MM.1S (cell line): Measurements from ENCODE around the gene PKD1.

ENCODE experiments used
- DNase-seq: peaks from one replicate; pipeline ENCODE4 v3.0.0-alpha.2; 2015
- H2AFZ ChIP-seq: fragments of 300-600 bp; sonication (generic); 2 replicates; pipeline ENCODE4 v1.6.0; 2016; ENCODE audit warnings: antibody characterized with exemption, low read length
- H3F3A ChIP-seq: fragments of 300-600 bp; sonication (generic); 2 replicates; pipeline ENCODE4 v1.6.1; 2016; ENCODE audit warnings: mild to moderate bottlenecking, antibody characterized with exemption, low read length, moderate library complexity, mixed read lengths; ENCODE audit not compliant: insufficient read depth
- H3K27ac ChIP-seq: fragments of 300-600 bp; sonication (generic); 2 replicates; pipeline ENCODE4 v1.5.1; 2016; ENCODE audit warnings: mild to moderate bottlenecking, low read length
- H3K27me3 ChIP-seq: fragments of 300-600 bp; sonication (generic); replicated peaks from 2 replicates; pipeline ENCODE4 v1.6.0; 2016; ENCODE audit warnings: low read length; ENCODE audit not compliant: insufficient read depth
- H3K36me3 ChIP-seq: fragments of 300-600 bp; sonication (generic); replicated peaks from 2 replicates; pipeline ENCODE4 v1.6.1; 2016; ENCODE audit warnings: mild to moderate bottlenecking, low read length, mixed read lengths; ENCODE audit not compliant: insufficient read depth
- H3K4me1 ChIP-seq: fragments of 300-600 bp; sonication (generic); 2 replicates; pipeline ENCODE4 v1.6.1; 2016; ENCODE audit warnings: low read length, mixed read lengths
- H3K4me2 ChIP-seq: fragments of 300-600 bp; sonication (generic); 2 replicates; pipeline ENCODE4 v1.6.0; 2016; ENCODE audit warnings: low read depth, low read length
- H3K4me3 ChIP-seq: fragments of 300-600 bp; sonication (generic); 2 replicates; pipeline ENCODE4 v1.5.1; 2016; ENCODE audit warnings: low read length, mixed read lengths
- H3K79me2 ChIP-seq: fragments of 300-600 bp; sonication (generic); 2 replicates; pipeline ENCODE4 v1.6.1; 2016; ENCODE audit warnings: mixed run types, low read length, mixed read lengths
- H3K9ac ChIP-seq: fragments of 300-600 bp; sonication (generic); 2 replicates; pipeline ENCODE4 v1.6.1; 2016; ENCODE audit warnings: low read length, mixed read lengths
- H3K9me2 ChIP-seq: fragments of 300-600 bp; sonication (generic); replicated peaks from 2 replicates; pipeline ENCODE4 v1.6.1; 2016; ENCODE audit warnings: mild to moderate bottlenecking, low read length, mixed read lengths; ENCODE audit not compliant: insufficient read depth
- H3K9me3 ChIP-seq: fragments of 300-600 bp; sonication (generic); replicated peaks from 2 replicates; pipeline ENCODE4 v1.6.1; 2016; ENCODE audit warnings: mild to moderate bottlenecking, low read length, mixed read lengths; ENCODE audit not compliant: insufficient read depth
- H4K20me1 ChIP-seq: fragments of 300-600 bp; sonication (generic); 2 replicates; pipeline ENCODE4 v1.6.1; 2016; ENCODE audit warnings: mild to moderate bottlenecking, low read length, moderate library complexity, mixed read lengths; ENCODE audit not compliant: insufficient read depth
- EZH2 ChIP-seq: fragments of 300-600 bp; sonication (generic); optimal IDR thresholded peaks from 2 replicates; pipeline ENCODE3; 2017; ENCODE audit warnings: low read depth, mild to moderate bottlenecking, antibody characterized with exemption, low read length, mixed read lengths
- EZH2phosphoT487 ChIP-seq: fragments of 300-600 bp; sonication (generic); IDR thresholded peaks from 2 replicates; pipeline ENCODE4 v1.6.1; 2018; ENCODE audit warnings: antibody characterized with exemption, low read length
- TF ChIP-seq, protein P1 (sequence below): fragments of 300-600 bp; sonication (generic); IDR thresholded peaks from 2 replicates; pipeline ENCODE4 v1.5.1; 2016; ENCODE audit warnings: antibody characterized with exemption, low read length, mixed read lengths

Gene PKD1

DNA sequence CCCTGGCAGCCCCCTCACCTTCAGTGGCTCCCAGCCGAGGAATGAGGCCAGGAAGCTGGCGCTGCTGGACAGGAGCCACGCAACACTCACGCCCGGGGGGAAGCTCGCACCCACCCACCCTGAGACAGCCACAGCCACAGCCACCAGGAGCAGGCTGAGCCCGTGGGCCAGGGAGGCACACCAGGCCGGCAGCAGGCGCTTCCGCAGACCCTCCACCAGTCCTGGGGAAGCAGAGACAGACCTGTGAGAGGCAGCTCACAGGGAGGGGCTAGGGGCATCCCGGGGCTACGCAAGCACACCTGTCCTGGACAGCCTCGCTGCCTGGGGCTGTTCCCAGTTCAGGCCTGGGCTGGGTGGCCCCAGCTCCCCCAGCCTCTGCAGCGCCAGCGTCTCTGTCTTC, 41.9 kb downstream of the PKD1 start:
- Histone ChIP-seq H3K79me2 (no peaks in the 10 kb centered on the region), H3K9me2 (no peaks in the 10 kb centered on the region), H3K27ac (no peak overlapping the region), H3K9ac (no peak overlapping the region), H3K4me2 (no peak overlapping the region), H3K36me3 (no peaks in the 10 kb centered on the region), H2AFZ (no peak overlapping the region), H3K4me3 (no peak overlapping the region), H3K9me3 (no peaks in the 10 kb centered on the region), H3K4me1 (no peaks in the 10 kb centered on the region), H3F3A (no peaks in the 10 kb centered on the region), H3K27me3 (no peaks in the 10 kb centered on the region), H4K20me1 (no peaks in the 10 kb centered on the region)
- DNase-seq: no peak
- TF ChIP-seq, protein P1, sequence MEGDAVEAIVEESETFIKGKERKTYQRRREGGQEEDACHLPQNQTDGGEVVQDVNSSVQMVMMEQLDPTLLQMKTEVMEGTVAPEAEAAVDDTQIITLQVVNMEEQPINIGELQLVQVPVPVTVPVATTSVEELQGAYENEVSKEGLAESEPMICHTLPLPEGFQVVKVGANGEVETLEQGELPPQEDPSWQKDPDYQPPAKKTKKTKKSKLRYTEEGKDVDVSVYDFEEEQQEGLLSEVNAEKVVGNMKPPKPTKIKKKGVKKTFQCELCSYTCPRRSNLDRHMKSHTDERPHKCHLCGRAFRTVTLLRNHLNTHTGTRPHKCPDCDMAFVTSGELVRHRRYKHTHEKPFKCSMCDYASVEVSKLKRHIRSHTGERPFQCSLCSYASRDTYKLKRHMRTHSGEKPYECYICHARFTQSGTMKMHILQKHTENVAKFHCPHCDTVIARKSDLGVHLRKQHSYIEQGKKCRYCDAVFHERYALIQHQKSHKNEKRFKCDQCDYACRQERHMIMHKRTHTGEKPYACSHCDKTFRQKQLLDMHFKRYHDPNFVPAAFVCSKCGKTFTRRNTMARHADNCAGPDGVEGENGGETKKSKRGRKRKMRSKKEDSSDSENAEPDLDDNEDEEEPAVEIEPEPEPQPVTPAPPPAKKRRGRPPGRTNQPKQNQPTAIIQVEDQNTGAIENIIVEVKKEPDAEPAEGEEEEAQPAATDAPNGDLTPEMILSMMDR: no peak
- no peak for TF ChIP-seq EZH2
- TF ChIP-seq EZH2phosphoT487: no peak

DNA sequence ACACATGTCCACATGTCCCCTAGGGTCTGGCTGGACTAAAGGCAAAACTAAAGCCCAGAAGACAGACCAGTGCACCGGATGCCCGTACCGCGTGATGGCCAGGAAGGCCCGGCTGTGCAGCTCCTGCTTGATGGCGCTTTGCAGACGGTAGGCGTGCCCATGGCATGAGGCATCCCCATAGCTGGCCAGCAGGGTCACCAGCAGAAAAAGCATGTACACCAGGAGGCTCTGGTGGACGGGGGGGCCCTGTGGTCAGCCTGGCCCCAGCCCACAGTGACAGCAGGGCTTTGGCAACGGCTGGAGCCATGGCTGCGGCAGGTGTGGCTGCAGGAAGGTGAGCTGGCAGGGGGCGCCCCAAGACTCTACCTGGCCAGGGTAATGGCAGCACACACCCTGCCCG, 42.8 kb downstream of the PKD1 start:
- Histone ChIP-seq H3K9me3 (no peaks in the 10 kb centered on the region), H4K20me1 (no peaks in the 10 kb centered on the region), H3F3A (no peaks in the 10 kb centered on the region), H3K27ac (no peak overlapping the region), H3K9ac (no peak overlapping the region), H3K4me2 (no peak overlapping the region), H3K36me3 (no peaks in the 10 kb centered on the region), H3K4me3 (no peak overlapping the region), H3K79me2 (no peaks in the 10 kb centered on the region), H3K9me2 (no peaks in the 10 kb centered on the region), H3K27me3 (no peaks in the 10 kb centered on the region), H2AFZ (no peak overlapping the region), H3K4me1 (no peaks in the 10 kb centered on the region)
- TF ChIP-seq EZH2: no peak
- TF ChIP-seq, protein P1: no peak
- no peak for TF ChIP-seq EZH2phosphoT487
- DNase-seq: no peak

DNA sequence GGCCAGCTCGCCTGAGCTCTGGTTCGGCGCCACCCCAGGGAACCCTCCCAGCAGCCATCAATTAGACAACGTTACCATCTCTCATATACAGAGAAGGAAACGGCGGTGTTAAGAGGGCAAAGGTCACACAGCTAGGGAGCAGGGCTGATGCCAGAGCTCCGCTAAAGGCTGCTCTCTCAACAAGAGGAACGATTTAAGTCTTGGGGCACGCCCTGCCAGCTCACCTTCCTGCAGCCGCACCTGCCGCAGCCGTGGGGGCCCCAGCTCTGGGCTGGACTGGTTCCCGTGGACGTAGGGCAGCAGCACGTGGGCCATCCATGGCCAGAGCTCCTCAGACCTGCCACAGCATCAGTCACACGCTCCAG, 43.5 kb downstream of the PKD1 start:
- Histone ChIP-seq H3F3A (no peaks in the 10 kb centered on the region), H3K9me3 (no peaks in the 10 kb centered on the region), H3K27ac (no peak overlapping the region), H2AFZ (no peak overlapping the region), H3K27me3 (no peaks in the 10 kb centered on the region), H3K9ac (no peak overlapping the region), H3K9me2 (no peaks in the 10 kb centered on the region), H3K4me2 (no peak overlapping the region), H3K36me3 (no peaks in the 10 kb centered on the region), H3K79me2 (no peaks in the 10 kb centered on the region), H3K4me3 (no peak overlapping the region), H3K4me1 (no peaks in the 10 kb centered on the region), H4K20me1 (no peaks in the 10 kb centered on the region)
- TF ChIP-seq, protein P1: no peak
- TF ChIP-seq EZH2 (no peak), EZH2phosphoT487 (no peak)
- no peak for DNase-seq
